HCT116 (cell line): ENCODE results near the gene GDF10. TPM values are rescaled to one million over a fixed set of nuclear protein-coding genes. Genes with fewer than 3 reads are reported as not detected.

ENCODE experiments used
- ATAC-seq: fragments of 200-7000 bp; cut with Tn5 transposase; 2 replicates; pipeline ENCODE4 v1.9.1; 2020; ENCODE audit warnings: mild to moderate bottlenecking, moderate library complexity
- BruUV-seq: library from RNA; stranded (reverse); fragments of 400-500 nt; replicated peaks from 2 replicates; lab custom pipeline; 2021; lab: Mats Ljungman, UMichigan
- CTCF ChIA-PET: fragments of 300-600 bp; sonication (Branson Sonifier 250); formaldehyde crosslinking; loops from one replicate; lab custom pipeline; 2021; ENCODE audit warnings: antibody characterized with exemption; lab: Charles Lee
- POLR2A ChIA-PET: fragments of 300-600, 350-600 bp; sonication (Branson Sonifier 250); formaldehyde crosslinking; loops from one replicate; lab custom pipeline; 2021; ENCODE audit warnings: antibody characterized with exemption; lab: Charles Lee
- RAD21 ChIA-PET, 2 experiments: fragments of 300-600 bp; sonication (Branson Sonifier 250); formaldehyde crosslinking; loops; one replicate each; lab custom pipeline; 2023; ENCODE audit warnings: low total read pairs in 2 of 2; ENCODE audit not compliant: uncharacterized antibody in 2 of 2, unreplicated experiment in 2 of 2, low non-redundant PET in 1 of 2; lab: Charles Lee
- DNase-seq: peaks from one replicate; pipeline ENCODE4 v3.0.0-alpha.2; 2010; ENCODE audit warnings: low read depth, low spot score
- H2AFZ ChIP-seq: fragments of 200-600 bp; shearing (Covaris generic), sonication (generic); 2 replicates; pipeline ENCODE4 v1.6.1; 2017; ENCODE audit warnings: low read depth, mixed run types, mixed read lengths, antibody characterized with exemption, low read length; ENCODE audit not compliant: poor library complexity, severe bottlenecking
- H3K27ac ChIP-seq: 2 replicates; pipeline ENCODE4 v1.5.1; 2012; ENCODE audit warnings: low read depth, low read length
- H3K27me3 ChIP-seq: fragments of 200-600 bp; sonication (generic); 2 replicates; pipeline ENCODE4 v1.6.1; 2016; ENCODE audit warnings: mixed run types, low read length, mixed read lengths; ENCODE audit not compliant: insufficient read depth
- H3K36me3 ChIP-seq, 2 experiments: fragments of 200-500 bp in 1 of 2; fragments of 200-600 bp in 1 of 2; sonication (Bioruptor generic) in 1 of 2; sonication (generic) in 1 of 2; 2 replicates each; pipeline versions ENCODE4 v1.5.1 to v1.6.1; 2014 to 2016; ENCODE audit warnings: low read length in 2 of 2, inconsistent platforms in 1 of 2, mixed read lengths in 1 of 2, mixed run types in 1 of 2; ENCODE audit not compliant: insufficient read depth in 2 of 2, control insufficient read depth in 1 of 2
- H3K4me1 ChIP-seq, 2 experiments: fragments of 200-600 bp in 1 of 2; sonication (generic) in 1 of 2; 2 replicates each; pipeline versions ENCODE4 v1.5.1 to v1.6.1; 2012 to 2017; ENCODE audit warnings: low read length in 2 of 2, inconsistent platforms in 1 of 2, mild to moderate bottlenecking in 1 of 2, mixed read lengths in 1 of 2, mixed run types in 1 of 2, moderate library complexity in 1 of 2; ENCODE audit not compliant: insufficient read depth in 2 of 2, control insufficient read depth in 1 of 2
- H3K4me2 ChIP-seq: fragments of 200-600 bp; sonication (generic); 2 replicates; pipeline ENCODE4 v1.6.1; 2017; ENCODE audit warnings: mixed run types, low read length, mixed read lengths
- H3K4me3 ChIP-seq, 2 experiments: fragments of 200-600 bp in 1 of 2; sonication (generic) in 1 of 2; replicated peaks in 1 of 2; 2 replicates each; pipeline ENCODE4 v1.5.1; 2011 to 2016; ENCODE audit warnings: low read length in 2 of 2, control low read depth in 1 of 2, low read depth in 1 of 2, mild to moderate bottlenecking in 1 of 2, mixed read lengths in 1 of 2, mixed run types in 1 of 2
- H3K79me2 ChIP-seq: fragments of 200-600 bp; sonication (generic); 2 replicates; pipeline ENCODE4 v1.6.1; 2017; ENCODE audit warnings: mild to moderate bottlenecking, mixed run types, low read length, moderate library complexity, mixed read lengths; ENCODE audit not compliant: insufficient read depth
- H3K9ac ChIP-seq: fragments of 200-600 bp; sonication (generic); 2 replicates; pipeline ENCODE4 v1.6.1; 2016; ENCODE audit warnings: low read length, mixed read lengths
- H3K9me2 ChIP-seq: fragments of 200-600 bp; sonication (generic), shearing (Covaris generic); 2 replicates; pipeline ENCODE4 v1.6.1; 2017; ENCODE audit warnings: mixed run types, mild to moderate bottlenecking, moderate library complexity; ENCODE audit not compliant: insufficient read depth
- H3K9me3 ChIP-seq, 2 experiments: fragments of 200-500 bp in 1 of 2; fragments of 200-600 bp in 1 of 2; sonication (Bioruptor generic) in 1 of 2; sonication (generic) in 1 of 2; 2 replicates each; pipeline ENCODE4 v1.6.1; 2014 to 2017; ENCODE audit warnings: low read length in 2 of 2, mixed read lengths in 2 of 2, inconsistent platforms in 1 of 2, low read depth in 1 of 2, mild to moderate bottlenecking in 1 of 2, mixed run types in 1 of 2, moderate library complexity in 1 of 2; ENCODE audit not compliant: control insufficient read depth in 1 of 2, insufficient read depth in 1 of 2
- H4K20me1 ChIP-seq: fragments of 200-600 bp; sonication (generic), shearing (Covaris generic); 2 replicates; pipeline ENCODE4 v1.6.1; 2017; ENCODE audit warnings: mixed run types, mild to moderate bottlenecking, moderate library complexity; ENCODE audit not compliant: insufficient read depth
- CEBPB ChIP-seq: IDR thresholded peaks from 2 replicates; pipeline ENCODE4 v1.6.1; 2012; ENCODE audit warnings: low read depth
- CTCF ChIP-seq, 3 experiments: fragments of 200-600 bp in 1 of 3; sonication (generic) in 1 of 3; IDR thresholded peaks in 2 of 3; conservative IDR thresholded peaks in 1 of 3; 2 replicates each; pipeline ENCODE4 v1.5.1; 2012 to 2017; ENCODE audit warnings: low read depth in 2 of 3, low read length in 2 of 3, antibody characterized with exemption in 1 of 3, borderline replicate concordance in 1 of 3, control low read depth in 1 of 3, mild to moderate bottlenecking in 1 of 3, mixed read lengths in 1 of 3, mixed run types in 1 of 3, moderate library complexity in 1 of 3; ENCODE audit not compliant: insufficient read depth in 1 of 3
- ELF1 ChIP-seq: IDR thresholded peaks from 2 replicates; pipeline ENCODE4 v1.6.1; 2012; ENCODE audit warnings: low read depth, borderline replicate concordance
- RAD21 ChIP-seq: IDR thresholded peaks from 2 replicates; pipeline ENCODE4 v1.6.1; 2012; ENCODE audit warnings: low read depth, mild to moderate bottlenecking
- REST ChIP-seq: IDR thresholded peaks from 2 replicates; pipeline ENCODE4 v1.6.1; 2012; ENCODE audit warnings: low read depth
- SIN3A ChIP-seq: IDR thresholded peaks from 2 replicates; pipeline ENCODE4 v1.6.1; 2012; ENCODE audit warnings: low read depth
- TCF7L2 ChIP-seq: IDR thresholded peaks from 2 replicates; pipeline ENCODE4 v1.7.0; 2011; ENCODE audit warnings: borderline replicate concordance, inconsistent platforms; ENCODE audit not compliant: insufficient read depth, insufficient read length; ENCODE audit errors: extremely low read depth
- ZBTB33 ChIP-seq: IDR thresholded peaks from 2 replicates; pipeline ENCODE4 v1.6.1; 2011; ENCODE audit warnings: mild to moderate bottlenecking, low read length, moderate library complexity; ENCODE audit not compliant: insufficient replicate concordance; ENCODE audit errors: extremely low read depth
- intact Hi-C: fragments of 100-400 bp; cut with micrococcal nuclease; formaldehyde crosslinking; loops from 2 replicates; pipeline ENCODE4 v1.10.0; 2022
- total RNA-seq: library from RNA; stranded (reverse); gene quantifications from one replicate; pipeline ENCODE4 v1.2.1, GENCODE V29; 2021; ENCODE audit not compliant: unreplicated experiment

GDF10 gene
- total RNA-seq, 1 experiment from 2014 or later: not detected

- Histone ChIP-seq H3K9me3 (no peaks in the 10 kb centered on the region), H4K20me1 (no peaks in the 10 kb centered on the region), H3K9me2 (no peaks in the 10 kb centered on the region), H3K4me2 (no peak overlapping the region), H3K79me2 (no peaks in the 10 kb centered on the region), H3K27me3 (0 out of 2 replicates have a peak, but pooled peaks cover 6% of the 10 kb centered on the region), H3K9ac (no peak overlapping the region), H3K36me3 (no peaks in the 10 kb centered on the region)
- ATAC-seq: no peak
- RAD21 ChIA-PET: no interaction called here
- intact Hi-C loops: no loop called here
- BruUV-seq: no TSS peak
- no peak for TF ChIP-seq ZBTB33
- TF ChIP-seq, all 23 proteins: peak for 0
- no peaks in the 10 kb centered on the region for H3K4me1 ChIP-seq
- POLR2A ChIA-PET: no interaction called here
- DNase-seq: no peak
- no peak overlapping the region for H3K27ac ChIP-seq
- CTCF ChIA-PET: no interaction called here
- no peak overlapping the region for H2AFZ ChIP-seq
- H3K4me3 ChIP-seq: no peak overlapping the region
Observed at GRCh38 chr10:47295411-47295810, 4.6 kb upstream of the GDF10 start.

- Histone ChIP-seq H4K20me1 (no peaks in the 10 kb centered on the region), H3K9me3 (no peaks in the 10 kb centered on the region), H3K9ac (no peak overlapping the region), H3K27ac (no peak overlapping the region), H3K36me3 (no peaks in the 10 kb centered on the region), H3K9me2 (no peaks in the 10 kb centered on the region), H3K79me2 (no peaks in the 10 kb centered on the region), H3K4me1 (no peaks in the 10 kb centered on the region), H3K27me3 (0 out of 2 replicates have a peak, but pooled peaks cover 6% of the 10 kb centered on the region), H2AFZ (no peak overlapping the region), H3K4me2 (no peak overlapping the region), H3K4me3 (no peak overlapping the region)
- POLR2A ChIA-PET: no interaction called here
- RAD21 ChIA-PET: no interaction called here
- BruUV-seq: no TSS peak
- ATAC-seq: no peak
- DNase-seq: no peak
- intact Hi-C loops: no loop called here
- CTCF ChIA-PET: no interaction called here
- no peak for TF ChIP-seq TCF7L2
- TF ChIP-seq REST: no peak
- TF ChIP-seq RAD21: no peak
- TF ChIP-seq ELF1: no peak
- no peak for TF ChIP-seq CTCF (IDR thresholded peaks at IDR 0.05 in 2 of 3, conservative IDR thresholded peaks at IDR 0.05 in 1 of 3; ENCODE audit: borderline replicate concordance in 1 of 3, insufficient read depth in 1 of 3, low read depth in 2 of 3, low read length in 2 of 3)
- no peak for TF ChIP-seq SIN3A
- TF ChIP-seq CEBPB: no peak
Observed at GRCh38 chr10:47296156-47296894, 3.7 kb upstream of the GDF10 start.
